ENCODE results near the gene DGKG.

The DGKG gene

DNA sequence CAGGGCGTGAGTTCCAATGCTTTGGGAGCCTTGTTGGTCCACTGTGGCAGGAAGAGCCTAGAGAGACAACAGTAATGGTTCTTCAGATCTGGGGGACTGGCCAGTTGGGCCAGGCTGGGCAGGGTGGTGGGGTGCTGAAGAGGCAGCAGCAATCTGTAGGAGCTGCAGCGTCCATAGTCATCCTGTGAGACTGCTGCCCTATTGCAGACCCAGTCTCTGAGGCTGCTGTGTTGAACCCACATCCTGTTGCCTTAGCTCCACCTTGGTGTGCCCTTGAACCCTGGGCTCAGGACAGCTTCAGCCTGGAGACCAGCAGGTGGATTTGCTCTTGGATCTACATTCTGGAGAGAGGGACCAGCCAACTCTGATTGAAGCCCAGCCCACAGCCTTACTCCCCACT, 229.5 kb downstream of the DGKG start:
- no peak for DNase-seq

- no peak for DNase-seq
These were observed 232.8 kb downstream of the DGKG start for GRCh38 chr3:186129206-186129605.

- DNase-seq: no peak
These were observed 233.9 kb downstream of the DGKG start for GRCh38 chr3:186128158-186128557.

DNA sequence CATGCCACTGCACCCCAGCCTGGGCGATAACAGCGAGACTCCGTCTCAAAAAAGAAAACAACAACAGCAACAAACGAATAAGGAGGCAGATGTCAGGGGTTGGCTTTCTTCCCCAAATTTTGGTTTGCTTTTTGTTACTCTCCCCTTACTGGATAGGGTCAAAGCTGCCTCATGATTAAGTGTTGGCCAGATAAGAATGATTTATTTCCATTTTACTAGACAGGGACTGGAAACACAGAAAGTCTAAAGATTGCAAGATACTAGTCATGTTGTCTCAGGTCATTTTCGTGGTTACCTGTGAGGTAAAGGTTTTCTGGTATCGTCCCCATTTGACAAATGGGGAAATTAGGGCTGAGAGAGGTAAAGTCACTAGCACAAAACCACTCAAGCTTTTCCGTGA, 234.6 kb downstream of the DGKG start:
- DNase-seq: no peak

GRCh38 chr3:186125118-186125517, 236.9 kb downstream of the DGKG start:
- DNase-seq: no peak

DNA sequence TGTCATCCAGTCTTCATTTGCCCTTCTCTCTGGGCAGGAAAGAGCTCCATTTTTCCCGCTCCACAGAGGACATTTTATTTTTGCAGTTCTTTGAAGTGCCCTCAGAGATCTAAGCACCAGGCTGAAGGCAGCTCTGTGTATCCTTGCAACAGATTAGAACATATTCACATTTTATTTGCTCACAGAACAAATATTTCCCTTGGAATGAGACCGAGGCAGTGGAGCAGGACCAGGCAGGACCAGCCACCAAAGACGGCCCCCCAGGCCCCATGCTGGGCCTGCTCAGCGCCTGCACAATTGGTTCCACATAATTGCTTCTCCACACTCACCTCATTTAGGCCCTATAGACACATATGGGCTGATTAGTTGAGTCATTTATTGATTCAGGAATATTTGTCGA, 237.4 kb downstream of the DGKG start:
- DNase-seq: no peak

DNA sequence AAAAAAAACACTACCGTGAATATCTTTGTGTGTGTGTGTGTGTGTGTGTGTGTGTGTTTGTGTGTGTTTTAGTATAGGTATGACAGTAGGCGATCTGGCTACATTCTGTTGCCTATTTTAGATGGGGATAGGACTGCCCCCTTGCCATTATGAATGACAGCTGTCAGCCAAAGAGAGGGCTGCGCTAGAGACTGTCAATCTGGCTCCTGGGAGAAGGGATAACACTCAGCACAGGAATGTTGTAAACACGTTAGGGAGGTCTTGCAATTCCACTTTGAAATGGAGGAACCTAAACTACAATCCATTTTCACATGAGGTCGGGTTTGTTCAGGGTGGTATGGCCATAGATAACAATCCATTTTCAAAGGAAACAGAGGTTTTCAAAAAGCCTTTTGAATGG, 239.0 kb downstream of the DGKG start:
- DNase-seq: no peak

- no peak for DNase-seq
These were observed 240.1 kb downstream of the DGKG start for GRCh38 chr3:186121968-186122367.

DNA sequence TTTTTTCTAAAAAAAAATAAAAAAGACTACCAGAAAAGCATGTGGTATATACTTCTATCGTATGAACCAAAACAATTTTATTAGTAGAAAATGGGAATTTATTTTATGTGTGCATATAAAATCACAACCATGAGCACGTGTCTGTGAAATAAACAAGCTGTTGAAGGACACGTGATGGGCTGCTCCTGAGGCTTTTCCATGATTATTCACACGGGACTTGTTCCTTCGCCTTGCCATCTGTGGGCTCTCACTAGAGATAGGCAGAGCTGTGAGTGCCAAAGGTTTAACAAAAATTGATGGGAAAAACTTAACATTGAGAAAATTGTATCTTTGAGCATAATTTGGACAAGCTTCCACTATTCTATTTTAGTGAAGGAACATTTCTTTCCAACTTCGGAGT, 240.8 kb downstream of the DGKG start:
- DNase-seq: no peak

GRCh38 chr3:186119499-186119898, 242.5 kb downstream of the DGKG start:
- DNase-seq: no peak

- DNase-seq: no peak
These were observed 243.3 kb downstream of the DGKG start for GRCh38 chr3:186118692-186119091.

GRCh38 chr3:186117521-186118134, 244.4 kb downstream of the DGKG start:
- DNase-seq: no peak

GRCh38 chr3:186115239-186115996, 246.6 kb downstream of the DGKG start:
- DNase-seq: no peak

DNA sequence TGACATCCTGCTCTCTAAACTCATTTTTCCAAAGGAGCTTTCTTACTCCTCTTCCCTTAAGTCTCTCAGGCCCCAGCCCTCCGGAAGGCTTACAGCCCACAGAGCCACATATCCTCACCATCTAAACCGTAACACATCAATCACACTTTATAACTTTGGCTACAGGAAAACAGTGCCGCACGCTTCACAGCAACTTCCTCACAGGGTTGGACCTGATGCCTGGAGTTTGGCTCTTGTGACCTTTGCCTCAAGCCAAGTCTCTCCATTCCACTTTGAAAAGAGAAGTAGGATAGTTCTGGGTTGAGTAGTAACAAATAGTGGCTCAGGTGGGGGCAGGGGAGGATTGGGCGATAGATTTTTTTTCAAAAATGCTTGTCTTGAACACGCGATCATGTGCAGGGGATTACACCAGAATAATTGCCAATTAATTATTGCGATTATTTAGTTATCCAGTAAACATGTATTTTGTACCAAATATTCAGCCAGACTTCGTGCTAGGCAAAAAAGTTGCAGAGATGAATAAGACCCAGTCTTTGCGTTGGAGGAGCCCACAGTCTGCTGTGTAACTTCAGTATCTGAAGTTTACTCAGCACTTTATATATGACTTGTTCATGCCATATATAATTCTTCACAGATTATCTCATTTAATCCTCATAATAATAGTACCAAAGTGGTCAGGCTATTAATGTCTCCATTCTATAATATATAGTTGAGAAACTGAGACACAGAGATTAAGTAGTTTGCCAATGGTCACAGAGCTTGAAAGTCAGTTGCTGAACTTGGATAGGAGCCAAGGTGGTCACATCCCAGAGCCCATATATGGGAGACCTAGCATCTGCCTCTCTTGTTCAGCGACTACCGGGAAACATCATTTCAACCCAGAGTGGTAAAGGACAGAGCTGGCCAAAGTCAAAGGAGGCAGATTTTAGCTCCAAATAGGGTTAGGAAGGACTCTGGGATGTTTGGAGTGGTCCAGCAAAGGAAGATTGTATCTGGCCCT, 250.8 kb downstream of the DGKG start:
- no peak for DNase-seq

DNA sequence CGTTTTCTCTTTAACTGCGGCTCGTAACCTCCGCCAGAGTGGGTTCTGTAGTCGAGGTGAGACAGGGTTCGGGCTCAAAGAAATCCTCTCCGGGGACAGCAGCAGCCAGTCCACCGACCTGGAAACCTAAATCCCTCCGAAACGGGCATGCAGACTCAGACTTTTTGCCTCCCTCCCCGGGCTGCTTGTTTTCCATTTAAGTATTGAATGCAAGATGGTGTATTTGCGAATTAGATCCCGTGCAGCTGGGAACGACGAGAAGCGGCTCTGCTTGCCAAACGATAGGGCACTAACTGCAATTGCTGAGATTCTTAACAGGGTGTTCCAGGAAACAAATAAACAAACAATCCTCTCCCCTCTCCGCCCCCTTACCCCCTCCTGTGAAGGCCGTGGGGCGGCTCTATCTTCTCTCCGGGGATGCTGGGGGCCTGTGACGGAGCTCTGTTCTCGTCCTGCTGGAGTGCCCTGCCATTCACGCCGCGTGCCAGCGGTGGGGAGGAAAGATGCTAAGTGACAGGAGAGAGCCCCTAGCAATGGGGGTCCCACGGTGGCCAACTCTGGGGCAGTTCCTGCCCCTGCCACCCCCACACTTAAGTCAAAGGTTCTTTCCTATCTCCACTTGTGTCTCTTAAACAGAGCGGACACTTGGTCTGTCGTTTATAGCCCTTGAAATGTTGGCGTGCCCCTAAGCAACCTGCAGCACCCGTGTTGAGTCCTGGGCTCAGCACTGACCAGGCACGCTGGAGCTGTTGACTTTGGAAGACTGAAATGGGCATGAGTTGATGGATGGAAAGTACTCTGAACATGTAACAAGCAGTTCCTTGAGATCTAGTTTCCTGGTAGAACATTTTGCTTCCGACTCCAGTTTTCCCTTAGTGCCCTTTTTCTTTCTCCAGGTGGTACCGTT, 251.9 kb downstream of the DGKG start:
- no peak for DNase-seq

DNA sequence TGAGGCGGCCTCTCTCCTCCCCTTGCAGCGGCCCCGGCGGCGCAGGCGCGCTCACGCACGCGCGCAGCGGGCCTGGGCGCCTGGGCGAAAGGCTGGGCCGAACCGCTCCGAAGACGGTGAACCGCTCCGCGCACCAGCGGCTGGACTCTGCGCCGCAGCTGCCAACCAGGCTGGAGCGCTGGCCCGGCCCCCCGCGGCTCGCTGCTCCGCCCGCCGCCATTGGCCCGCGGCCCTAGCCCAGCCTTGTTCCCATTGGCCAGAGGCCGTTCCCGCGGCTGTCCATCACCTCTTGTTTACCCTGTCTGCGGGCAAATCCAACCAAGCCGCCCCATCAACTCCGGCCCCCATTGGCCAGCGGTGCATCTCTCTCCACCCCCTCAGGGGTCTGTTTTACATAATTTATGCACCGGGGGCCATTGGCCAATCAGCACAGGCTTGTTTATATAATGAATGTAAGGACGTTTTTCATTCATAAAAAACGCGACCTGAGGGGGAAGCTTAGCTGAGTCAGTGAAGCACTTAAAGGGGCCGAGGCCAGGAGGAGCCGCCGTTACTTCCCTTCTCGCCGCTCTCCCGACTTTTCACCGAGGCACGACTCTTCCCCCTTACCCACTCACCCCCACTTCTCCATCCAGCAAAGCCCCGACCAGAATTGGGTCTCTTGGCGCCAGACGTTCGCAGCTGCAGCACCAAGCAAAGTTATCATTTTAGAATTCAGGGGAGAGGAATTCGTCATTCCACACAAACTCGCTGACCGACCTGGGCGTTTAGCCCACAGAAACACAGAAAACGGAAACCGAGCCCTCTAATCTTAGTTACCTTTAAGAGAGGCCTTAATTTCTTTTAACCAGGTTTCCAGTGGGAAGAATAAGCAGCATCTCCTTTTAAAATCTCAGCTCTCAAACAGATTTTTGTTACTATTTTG, 252.8 kb downstream of the DGKG start, which contains the start of gene ETV5:
TSS of gene ETV5 (minus strand) at position 149 of the 925 bp plus-strand sequence. CDS start 3,221 bp downstream, outside the sequence.
- DNase-seq: peak; percentile 88 to 99

DNA sequence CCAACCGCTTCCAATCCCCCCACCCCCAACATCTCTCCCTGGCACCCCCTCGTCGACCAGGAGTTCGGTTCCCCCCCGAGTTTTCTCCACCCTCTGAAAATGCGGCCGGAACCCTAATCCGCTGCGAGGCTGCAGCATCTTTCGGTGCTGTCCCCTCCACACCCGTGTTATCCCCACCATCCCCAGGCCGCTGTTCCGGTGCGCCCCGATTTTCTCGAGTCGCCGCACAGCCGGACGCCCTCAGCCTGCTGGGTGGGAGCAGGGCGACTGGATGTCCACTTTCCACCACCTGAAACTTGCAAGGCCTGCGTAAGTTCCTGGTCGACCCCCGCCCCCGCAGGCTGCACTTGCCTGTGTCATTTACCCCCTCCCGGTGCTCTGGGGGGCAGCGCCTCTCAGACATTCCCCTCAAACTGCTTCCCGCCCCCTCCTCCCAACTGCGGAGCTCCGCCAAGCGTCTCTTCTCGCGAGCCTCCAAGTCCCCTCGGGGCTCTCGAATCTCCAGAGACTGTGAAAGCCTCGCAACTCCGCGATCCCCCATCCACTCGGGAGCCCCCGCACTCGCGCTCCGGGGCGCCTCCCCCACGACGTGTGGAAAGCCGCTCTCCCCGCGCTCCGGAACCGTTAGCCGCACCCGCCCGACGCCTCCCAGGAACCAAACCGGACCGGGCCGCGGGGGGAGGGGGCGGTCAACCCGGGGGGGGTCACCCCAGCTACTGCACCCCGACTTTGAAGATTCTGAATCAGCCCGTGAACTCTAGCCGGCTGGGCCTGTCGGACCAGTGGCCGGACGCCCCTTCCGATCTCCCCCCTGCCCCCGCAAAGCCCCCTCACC, 253.7 kb downstream of the DGKG start:
- no peak for DNase-seq

DNA sequence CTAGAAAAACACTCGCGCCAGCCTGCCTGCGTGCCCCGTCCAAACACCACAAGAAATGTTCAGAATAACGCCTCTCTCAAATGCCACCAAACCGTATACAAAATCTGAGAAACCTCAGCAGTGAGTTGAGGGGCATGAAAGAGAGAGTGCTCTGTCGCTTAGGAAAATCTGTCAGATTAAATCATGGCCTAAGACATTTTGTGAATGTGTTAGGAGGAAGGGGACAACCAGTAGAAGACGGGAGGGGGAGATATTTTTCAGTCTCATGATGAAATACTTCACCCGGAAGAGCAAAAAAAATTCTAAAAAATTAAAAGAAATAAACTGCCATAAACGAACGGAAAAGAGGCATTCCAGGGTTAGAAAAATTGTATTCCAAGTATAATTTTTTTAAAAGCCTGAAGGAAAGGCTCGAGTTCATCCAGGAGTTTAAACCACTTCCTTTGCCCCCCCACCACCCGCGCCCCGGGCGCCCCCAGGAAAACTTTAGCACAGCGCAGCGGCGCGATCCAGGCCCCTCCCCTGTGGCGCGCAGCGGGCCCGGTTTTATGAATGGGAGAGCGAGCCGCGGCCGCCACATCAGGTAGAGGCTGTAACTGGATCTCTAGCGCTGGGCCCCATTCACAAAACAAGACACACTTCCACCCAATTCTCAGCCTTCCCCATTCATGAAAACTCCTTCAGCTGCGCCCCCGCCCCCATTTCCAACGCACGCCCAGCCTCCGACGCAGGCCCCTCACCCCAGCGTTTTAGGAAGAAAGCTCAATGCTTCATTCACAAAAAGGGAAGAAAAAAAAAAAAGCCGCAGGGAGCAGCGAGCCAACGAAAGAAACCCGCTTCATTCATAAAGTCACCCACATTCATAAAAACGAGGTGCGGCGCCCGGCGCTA, 254.6 kb downstream of the DGKG start:
- DNase-seq: no peak

DNA sequence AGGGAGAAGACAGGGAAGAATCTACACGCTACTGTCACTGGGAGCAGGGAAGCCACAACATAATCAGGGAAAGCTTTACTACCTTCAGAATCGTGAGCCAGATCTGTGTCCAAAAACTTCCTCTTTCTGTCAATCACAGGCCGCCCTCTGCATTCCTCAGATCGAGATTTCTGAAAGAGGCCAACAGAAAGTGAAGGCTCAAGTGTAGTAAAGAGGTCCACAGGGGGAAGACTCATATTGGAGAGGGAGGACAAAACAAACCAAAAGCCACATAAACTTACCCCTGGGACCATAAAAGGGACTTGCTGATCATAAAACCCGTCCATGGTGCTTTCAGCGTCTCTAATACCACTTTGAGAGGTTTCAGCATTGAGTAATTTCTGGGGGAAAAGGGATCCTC, 256.5 kb downstream of the DGKG start:
- no peak for DNase-seq
